Measurements from ENCODE around the gene RFC1. TPM values are rescaled to one million over a fixed set of nuclear protein-coding genes. Genes with fewer than 3 reads are reported as not detected.

RFC1 gene
- total and polyA plus RNA-seq, 2 of the 4 experiments (the other 2 are of a cell fraction): 18.4 to 49.3 TPM

- Histone ChIP-seq H3K27ac (ENCODE audit: insufficient read depth, low read length) (no peak overlapping the region), H3K56ac (ENCODE audit: extremely low read depth, insufficient read depth, low read length) (no peak overlapping the region), H3K4me3 (ENCODE audit: insufficient read depth, low read depth, low read length) (no peak overlapping the region), H3K4ac (ENCODE audit: low read depth, low read length) (no peak overlapping the region), H3K4me2 (ENCODE audit: low read depth, low read length) (no peak overlapping the region), H3K4me1 (ENCODE audit: control insufficient read depth, insufficient read depth, low read length) (no peaks in the 10 kb centered on the region), H4K8ac (ENCODE audit: low read depth in 2 of 2, low read length in 2 of 2) (no peak overlapping the region), H2AK9ac (replicated peaks; ENCODE audit: low read depth, low read length, poor library complexity) (no peak overlapping the region), H3K36me3 (ENCODE audit: control insufficient read depth, insufficient read depth, low read length) (peaks cover 28% of the 10 kb centered on the region), H3K9me3 (ENCODE audit: control insufficient read depth, insufficient read depth, low read length) (no peaks in the 10 kb centered on the region), H2BK5ac (ENCODE audit: low read depth, low read length, poor library complexity, severe bottlenecking) (no peak overlapping the region), H4K20me1 (ENCODE audit: insufficient read depth, low read length) (no peaks in the 10 kb centered on the region), H3K18ac (ENCODE audit: low read depth, low read length) (no peak overlapping the region), H2BK120ac (ENCODE audit: low read depth, low read length) (no peak overlapping the region), H3K14ac (replicated peaks; ENCODE audit: low read depth, low read length) (no peak overlapping the region), H2BK15ac (ENCODE audit: low read depth, low read length) (no peak overlapping the region), H3K9ac (ENCODE audit: low read depth, low read length) (no peak overlapping the region), H2AFZ (replicated peaks; ENCODE audit: low read length, poor library complexity) (no peak overlapping the region), H3K79me1 (ENCODE audit: low read depth in 1 of 2, low read length in 2 of 2) (peaks cover 8 to 19% of the 10 kb centered on the region in 2 experiments; a peak in 3 of 4 replicates), H2AK5ac (ENCODE audit: low read depth, low read length) (no peak overlapping the region), H4K5ac (ENCODE audit: low read depth, low read length) (no peak overlapping the region), H3K27me3 (ENCODE audit: control insufficient read depth, insufficient read depth, low read length) (no peaks in the 10 kb centered on the region), H3K23ac (ENCODE audit: low read depth, low read length) (no peak overlapping the region), H2BK20ac (ENCODE audit: low read depth, low read length) (no peak overlapping the region), H4K91ac (ENCODE audit: insufficient read depth, low read depth, low read length) (no peak overlapping the region), H3K9me1 (ENCODE audit: insufficient read depth, low read length) (peaks cover 15% of the 10 kb centered on the region; the same call in 1 of the 2 replicates)
- WGBS, 2 experiments (ENCODE audit: extremely low coverage in 2 of 2, insufficient read length in 1 of 2): no CpG with 5 or more reads among the region's 5 CpGs
- no peak for DNase-seq
- dilution Hi-C loops (cut with HindIII; ENCODE audit: low sequenced_read_pairs, unreplicated experiment): no loop called here
- TF ChIP-seq ELK1 (IDR thresholded peaks at IDR 0.05; ENCODE audit: borderline replicate concordance, low read depth, low read length): no peak
- no TSS peak for BruUV-seq (replicated peaks)
- ChIA-PET CTCF (no interaction called here), POLR2A (ENCODE audit: unreplicated experiment) (no interaction called here)
- intact Hi-C loops (cut with micrococcal nuclease): no loop called here
- in situ Hi-C loops (cut with MboI; ENCODE audit: low sequenced_read_pairs): no loop called here
- no peak for ATAC-seq (ENCODE audit: low read depth)
These were observed 61.5 kb downstream of the RFC1 start for GRCh38 chr4:39304651-39305050.

All from IMR-90 (cell line).